H1 (cell line): ENCODE measurements around the gene CSHL1. TPM values are rescaled to one million over a fixed set of nuclear protein-coding genes. Genes with fewer than 3 reads are reported as not detected.

ENCODE experiments used
- CTCF ChIA-PET: fragments of 300-600 bp; sonication (Branson Sonifier 250); formaldehyde crosslinking; loops from one replicate; lab custom pipeline; 2021; ENCODE audit not compliant: partially characterized antibody; lab: Charles Lee
- POLR2A ChIA-PET: fragments of 300-600 bp; sonication (Branson Sonifier 250); formaldehyde crosslinking; loops from one replicate; lab custom pipeline; 2021; ENCODE audit warnings: inconsistent platforms; ENCODE audit not compliant: partially characterized antibody; lab: Charles Lee
- DNase-seq, 2 experiments: peaks; one replicate each; pipeline versions ENCODE4 v3.0.0 to v3.0.0-alpha.2; 2010 to 2022; ENCODE audit warnings: low spot score in 2 of 2, low read depth in 1 of 2, mixed read lengths in 1 of 2
- FAIRE-seq: peaks from 2 replicates; lab custom pipeline; 2011; peaks lifted over from hg19 to GRCh38; lab: Jason Lieb, UNC
- H2AFZ ChIP-seq: 2 replicates; pipeline ENCODE4 v1.8.1; 2012; ENCODE audit warnings: low read length, inconsistent platforms
- H2AK5ac ChIP-seq: 2 replicates; pipeline ENCODE4 v1.6.1; 2013; ENCODE audit warnings: low read depth, low read length
- H2BK120ac ChIP-seq: replicated peaks from 2 replicates; pipeline ENCODE3; 2013; ENCODE audit warnings: low read depth, low read length, inconsistent platforms
- H2BK12ac ChIP-seq: 2 replicates; pipeline ENCODE4 v1.6.1; 2013; ENCODE audit warnings: low read depth, low read length
- H2BK15ac ChIP-seq: 2 replicates; pipeline ENCODE4 v1.6.1; 2013; ENCODE audit warnings: low read length
- H2BK20ac ChIP-seq: 2 replicates; pipeline ENCODE4 v1.6.1; 2013; ENCODE audit warnings: low read length
- H2BK5ac ChIP-seq: 2 replicates; pipeline ENCODE4 v1.6.1; 2013; ENCODE audit warnings: low read depth, low read length
- H3K14ac ChIP-seq: 2 replicates; pipeline ENCODE4 v1.6.1; 2013; ENCODE audit warnings: inconsistent platforms; ENCODE audit not compliant: insufficient read length
- H3K18ac ChIP-seq: 2 replicates; pipeline ENCODE4 v1.6.1; 2013; ENCODE audit warnings: low read length; ENCODE audit errors: extremely low read depth
- H3K23ac ChIP-seq: 2 replicates; pipeline ENCODE4 v1.6.1; 2013; ENCODE audit warnings: inconsistent platforms; ENCODE audit not compliant: insufficient read length
- H3K23me2 ChIP-seq: 2 replicates; pipeline ENCODE4 v1.6.1; 2013; ENCODE audit warnings: low read depth, low read length
- H3K27ac ChIP-seq: 2 replicates; pipeline ENCODE4 v1.6.1; 2011; ENCODE audit warnings: low read depth, low read length, inconsistent platforms
- H3K27me3 ChIP-seq, 4 experiments: replicated peaks in 1 of 4; 1 replicate in 1 of 4; 2 replicates in 3 of 4; pipeline versions ENCODE4 v1.6.1 to v1.8.1; 2011 to 2013; ENCODE audit warnings: low read length in 3 of 4, mild to moderate bottlenecking in 3 of 4, inconsistent platforms in 2 of 4, mixed read lengths in 2 of 4, moderate library complexity in 1 of 4; ENCODE audit not compliant: control insufficient read depth in 3 of 4, insufficient read depth in 3 of 4; ENCODE audit errors: extremely low read depth in 1 of 4
- H3K36me3 ChIP-seq, 4 experiments: 2 replicates each; pipeline versions ENCODE4 v1.6.1 to v1.8.1; 2011 to 2013; ENCODE audit warnings: mild to moderate bottlenecking in 4 of 4, low read length in 3 of 4, moderate library complexity in 2 of 4, control low read depth in 1 of 4, inconsistent platforms in 1 of 4; ENCODE audit not compliant: insufficient read depth in 4 of 4, control insufficient read depth in 2 of 4
- H3K4ac ChIP-seq: replicated peaks from 2 replicates; pipeline ENCODE3; 2013; ENCODE audit warnings: low read length, low read depth, mixed read lengths, inconsistent platforms; ENCODE audit not compliant: insufficient read length
- H3K4me1 ChIP-seq, 4 experiments: replicated peaks in 1 of 4; 1 replicate in 1 of 4; 2 replicates in 3 of 4; pipeline versions ENCODE4 v1.6.1 to v1.8.1; 2011 to 2013; ENCODE audit warnings: low read length in 3 of 4, inconsistent platforms in 2 of 4, mixed read lengths in 1 of 4; ENCODE audit not compliant: insufficient read depth in 4 of 4, control insufficient read depth in 3 of 4
- H3K4me2 ChIP-seq, 2 experiments: 2 replicates each; pipeline versions ENCODE4 v1.6.1 to v1.8.1; 2011 to 2013; ENCODE audit warnings: low read depth in 2 of 2, low read length in 2 of 2, control low read depth in 1 of 2, inconsistent platforms in 1 of 2, mild to moderate bottlenecking in 1 of 2; ENCODE audit not compliant: insufficient read depth in 1 of 2
- H3K4me3 ChIP-seq, 4 experiments: fragments of 200-600, 300-600 bp in 1 of 4; sonication (generic), shearing (Covaris generic), sonication (Bioruptor Twin) in 1 of 4; 2 replicates each; pipeline versions ENCODE4 v1.5.1 to v1.8.1; 2011 to 2016; ENCODE audit warnings: low read length in 4 of 4, low read depth in 3 of 4, control low read depth in 2 of 4, inconsistent platforms in 2 of 4, mild to moderate bottlenecking in 2 of 4, mixed read lengths in 1 of 4, moderate library complexity in 1 of 4; ENCODE audit not compliant: insufficient read depth in 2 of 4; ENCODE audit errors: extremely low read depth in 1 of 4
- H3K56ac ChIP-seq: replicated peaks from 2 replicates; pipeline ENCODE3; 2013; ENCODE audit warnings: low read depth, mild to moderate bottlenecking, mixed read lengths, low read length, inconsistent platforms; ENCODE audit not compliant: insufficient read length
- H3K79me1 ChIP-seq: 2 replicates; pipeline ENCODE4 v1.6.1; 2013; ENCODE audit warnings: low read depth, low read length, control low read depth
- H3K79me2 ChIP-seq, 2 experiments: 2 replicates each; pipeline versions ENCODE4 v1.6.1 to v1.8.1; 2012 to 2013; ENCODE audit warnings: low read length in 2 of 2, mild to moderate bottlenecking in 2 of 2, inconsistent platforms in 1 of 2; ENCODE audit not compliant: insufficient read depth in 2 of 2, control insufficient read depth in 1 of 2
- H3K9ac ChIP-seq, 4 experiments: replicated peaks in 1 of 4; 1 replicate in 1 of 4; 2 replicates in 3 of 4; pipeline versions ENCODE4 v1.6.1 to v1.8.1; 2011 to 2013; ENCODE audit warnings: low read depth in 3 of 4, low read length in 3 of 4, control low read depth in 2 of 4, mild to moderate bottlenecking in 2 of 4, moderate library complexity in 2 of 4, inconsistent platforms in 1 of 4; ENCODE audit errors: extremely low read depth in 1 of 4
- H3K9me3 ChIP-seq, 2 experiments: 2 replicates each; pipeline versions ENCODE4 v1.6.1 to v1.8.1; 2012 to 2013; ENCODE audit warnings: mild to moderate bottlenecking in 2 of 2, moderate library complexity in 2 of 2, control low read depth in 1 of 2, inconsistent platforms in 1 of 2, low read depth in 1 of 2, low read length in 1 of 2, mixed read lengths in 1 of 2; ENCODE audit not compliant: insufficient read depth in 2 of 2
- H4K20me1 ChIP-seq, 2 experiments: replicated peaks in 1 of 2; 2 replicates each; pipeline versions ENCODE3 to v1.8.1; 2011 to 2013; ENCODE audit warnings: inconsistent platforms in 2 of 2, low read length in 2 of 2, mild to moderate bottlenecking in 1 of 2; ENCODE audit not compliant: insufficient read depth in 2 of 2, control insufficient read depth in 1 of 2
- H4K5ac ChIP-seq: 2 replicates; pipeline ENCODE4 v1.6.1; 2013; ENCODE audit warnings: low read length, low read depth, mixed read lengths, inconsistent platforms; ENCODE audit not compliant: insufficient read length
- H4K8ac ChIP-seq: 2 replicates; pipeline ENCODE4 v1.8.0; 2013; ENCODE audit warnings: mild to moderate bottlenecking, moderate library complexity, low read length, inconsistent platforms; ENCODE audit not compliant: insufficient read depth; ENCODE audit errors: extremely low read depth
- H4K91ac ChIP-seq: replicated peaks from 2 replicates; pipeline ENCODE3; 2013; ENCODE audit warnings: low read length, mixed read lengths, inconsistent platforms; ENCODE audit not compliant: insufficient read length
- JUN ChIP-seq: IDR thresholded peaks from 2 replicates; pipeline ENCODE4 v1.6.1; 2011; ENCODE audit warnings: low read depth, mild to moderate bottlenecking, improper control_type of control experiment, low read length
- WGBS, 2 experiments: shearing (Covaris generic) in 1 of 2; methylation state at CpG; one replicate each; pipeline versions ENCODE4 v1.1.6 to v1.1.7; 2013 to 2015; ENCODE audit warnings: low lambda C conversion rate in 2 of 2, mixed read lengths in 2 of 2, inconsistent platforms in 1 of 2, low coverage in 1 of 2, missing lambda C conversion rate in 1 of 2; ENCODE audit not compliant: insufficient replicate concordance in 2 of 2, insufficient coverage in 1 of 2, insufficient read length in 1 of 2; ENCODE audit errors: extremely low coverage in 1 of 2, missing lambda C conversion rate in 1 of 2; 5-methylcytosine and 5-hydroxymethylcytosine counted together
- polyA plus RNA-seq, 7 experiments: library from polyadenylated mRNA; depleted of rRNA in 3 of 7; stranded (reverse) in 5 of 7; unstranded in 2 of 7; fragments of >200 nt in 5 of 7; fragments of 200-250 nt in 2 of 7; gene quantifications; 1 replicate in 5 of 7; 2 replicates in 1 of 7; 4 replicates in 1 of 7; pipeline versions ENCODE4 v1.2.1 to v1.2.3, GENCODE V29; 2011 to 2013; ENCODE audit warnings: missing spikeins in 2 of 7, mixed read lengths in 2 of 7
- total RNA-seq: library from RNA; stranded (reverse); fragmentation: NEBNext Ultra II Directional; extraction: Animal tissue kit (Norgen Biotek cat#: 25700); gene quantifications from 2 replicates; pipeline ENCODE4 v1.2.1, GENCODE V29; 2021
- TF ChIP-seq, protein P1 (sequence below), 3 experiments: IDR thresholded peaks; 1 replicate in 2 of 3; 2 replicates in 1 of 3; pipeline versions ENCODE4 v1.5.1 to v1.6.1; 2011; ENCODE audit warnings: low read length in 3 of 3, mild to moderate bottlenecking in 3 of 3, inconsistent platforms in 2 of 3, low read depth in 1 of 3, moderate library complexity in 1 of 3; ENCODE audit not compliant: insufficient read depth in 1 of 3; ENCODE audit errors: control extremely low read depth in 1 of 3

The CSHL1 gene
- total and polyA plus RNA-seq, 2 of the 8 experiments (the other 6 are each of a cell fraction or from before 2014, with no cell fraction given) = not detected

DNA sequence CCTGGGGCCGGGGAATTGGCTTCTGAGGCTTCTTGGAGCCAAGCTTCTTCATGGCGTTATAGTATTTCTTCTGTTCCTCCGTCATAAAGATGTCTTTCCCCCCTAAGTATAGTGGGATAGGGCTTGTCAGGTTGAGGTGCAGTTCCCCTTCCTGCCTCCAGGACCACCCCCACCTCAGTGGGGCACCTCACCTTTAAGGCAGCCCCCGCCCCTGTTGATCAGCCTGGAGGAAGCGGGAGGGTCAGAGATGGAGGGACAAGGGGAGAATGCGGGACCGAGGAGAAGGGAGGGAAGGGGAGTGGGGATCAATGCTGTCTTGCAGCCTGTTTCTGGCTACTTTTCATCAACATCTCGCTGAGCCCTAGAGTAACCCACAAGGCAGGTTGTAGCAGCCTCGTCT is 32.7 kb upstream of the CSHL1 start:
- no peak overlapping the region for H3K56ac ChIP-seq
- H3K4me3 ChIP-seq = no peak overlapping the region
- H2BK15ac ChIP-seq = no peak overlapping the region
- H2AK5ac ChIP-seq = no peak overlapping the region
- no peak overlapping the region for H3K18ac ChIP-seq
- H4K91ac ChIP-seq = no peak overlapping the region
- TF ChIP-seq, protein P1, sequence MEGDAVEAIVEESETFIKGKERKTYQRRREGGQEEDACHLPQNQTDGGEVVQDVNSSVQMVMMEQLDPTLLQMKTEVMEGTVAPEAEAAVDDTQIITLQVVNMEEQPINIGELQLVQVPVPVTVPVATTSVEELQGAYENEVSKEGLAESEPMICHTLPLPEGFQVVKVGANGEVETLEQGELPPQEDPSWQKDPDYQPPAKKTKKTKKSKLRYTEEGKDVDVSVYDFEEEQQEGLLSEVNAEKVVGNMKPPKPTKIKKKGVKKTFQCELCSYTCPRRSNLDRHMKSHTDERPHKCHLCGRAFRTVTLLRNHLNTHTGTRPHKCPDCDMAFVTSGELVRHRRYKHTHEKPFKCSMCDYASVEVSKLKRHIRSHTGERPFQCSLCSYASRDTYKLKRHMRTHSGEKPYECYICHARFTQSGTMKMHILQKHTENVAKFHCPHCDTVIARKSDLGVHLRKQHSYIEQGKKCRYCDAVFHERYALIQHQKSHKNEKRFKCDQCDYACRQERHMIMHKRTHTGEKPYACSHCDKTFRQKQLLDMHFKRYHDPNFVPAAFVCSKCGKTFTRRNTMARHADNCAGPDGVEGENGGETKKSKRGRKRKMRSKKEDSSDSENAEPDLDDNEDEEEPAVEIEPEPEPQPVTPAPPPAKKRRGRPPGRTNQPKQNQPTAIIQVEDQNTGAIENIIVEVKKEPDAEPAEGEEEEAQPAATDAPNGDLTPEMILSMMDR (IDR thresholded peaks at IDR 0.05; ENCODE audit: control extremely low read depth in 1 of 3, insufficient read depth in 1 of 3, low read depth in 1 of 3, low read length in 3 of 3) = peak; percentile 15 to 40 (median 33)
- TF ChIP-seq JUN = no peak
- no peaks in the 10 kb centered on the region for H3K27me3 ChIP-seq
- peaks cover 0 to 4% (median 1%) of the 10 kb centered on the region in 4 experiments; a peak in 4 of 7 replicates for H3K4me1 ChIP-seq
- H3K14ac ChIP-seq = no peak overlapping the region
- H2BK120ac ChIP-seq = no peak overlapping the region
- no peak overlapping the region for H2AFZ ChIP-seq
- ChIA-PET POLR2A (interaction anchor here (0.7 to 1.9 kb wide), 2 partner anchors 10 to 25 kb away, joined by 3 to 5 read pairs; partner anchors contain the start of gene GH1), CTCF (interaction anchor here (0.7 to 6.1 kb wide), 5 partner anchors 9 to 288 kb away, joined by 3 to 64 read pairs (median 13); partner anchors contain the start of genes CSHL1 and GH1)
- H3K27ac ChIP-seq = no peak overlapping the region
- H3K79me2 ChIP-seq = no peaks in the 10 kb centered on the region
- WGBS, 2 experiments = 88% methylated on average over 9 of the region's 9 CpGs; no CpG with 5 or more reads in 1 of the 2 experiments
- no peak overlapping the region for H3K23ac ChIP-seq
- no peak overlapping the region for H4K8ac ChIP-seq
- H2BK5ac ChIP-seq = no peak overlapping the region
- no peak overlapping the region for H2BK20ac ChIP-seq
- H4K5ac ChIP-seq = no peak overlapping the region
- H3K9ac ChIP-seq = no peak overlapping the region
- H3K79me1 ChIP-seq = no peaks in the 10 kb centered on the region
- peaks cover 0 to 5% of the 10 kb centered on the region in 2 experiments for H4K20me1 ChIP-seq
- no peaks in the 10 kb centered on the region for H3K9me3 ChIP-seq
- no peak overlapping the region for H2BK12ac ChIP-seq
- no peak for FAIRE-seq
- no peak overlapping the region for H3K4me2 ChIP-seq
- no peaks in the 10 kb centered on the region for H3K23me2 ChIP-seq
- H3K4ac ChIP-seq = no peak overlapping the region
- H3K36me3 ChIP-seq = peaks cover 0 to 21% (median 1%) of the 10 kb centered on the region in 4 experiments; a peak in 4 of 8 replicates
- no peak for DNase-seq
